Omental fat pad (tissue), 4 donors: ENCODE results near the gene NTN4. TPM values are rescaled to one million over a fixed set of nuclear protein-coding genes. Genes with fewer than 3 reads are reported as not detected.

ENCODE experiments used
- ATAC-seq: fragments of 150-250 bp; one replicate; pipeline ENCODE4 v1.9.1; 2016; ENCODE audit warnings: mild to moderate bottlenecking, moderate library complexity; ENCODE audit not compliant: low FRiP score
- DNase-seq: peaks from one replicate; pipeline ENCODE4 v3.0.0-alpha.2; 2019; ENCODE audit warnings: low spot score
- total RNA-seq, 4 donors: library from RNA; depleted of rRNA; stranded (reverse); fragments of >200 nt; gene quantifications; one replicate each; pipeline ENCODE4 v1.1.0, GENCODE V29; 2016
- TF ChIP-seq, protein P1 (sequence below), 3 donors: fragments of 450-650 bp; IDR thresholded peaks; one replicate each; pipeline ENCODE4 v1.5.1; 2016 to 2017; ENCODE audit warnings: antibody characterized with exemption in 3 of 3, mild to moderate bottlenecking in 3 of 3, moderate library complexity in 2 of 3

The NTN4 gene
- total RNA-seq, 4 donors from 2014 or later: 12.2 to 55.2 (median 15.0) TPM

DNA sequence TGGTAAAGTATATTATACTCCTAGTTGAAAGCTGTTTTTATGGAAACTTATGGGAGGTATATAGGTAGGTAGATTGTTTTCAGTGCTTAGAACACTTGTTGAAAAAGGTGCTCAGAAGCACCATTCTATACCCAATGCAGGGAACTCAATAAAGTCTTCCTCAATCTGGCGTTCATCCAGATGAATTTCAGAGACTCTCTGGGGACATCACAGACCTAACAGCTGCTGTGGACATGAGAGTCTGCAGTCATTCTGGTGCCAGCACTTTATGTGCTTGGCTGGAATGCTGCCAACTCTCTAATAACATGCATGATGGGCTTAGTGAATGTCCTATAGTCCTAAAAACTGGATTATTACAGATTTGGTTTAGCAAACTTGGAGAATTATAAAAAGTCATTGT, 115.9 kb downstream of the NTN4 start:
- TF ChIP-seq, protein P1, sequence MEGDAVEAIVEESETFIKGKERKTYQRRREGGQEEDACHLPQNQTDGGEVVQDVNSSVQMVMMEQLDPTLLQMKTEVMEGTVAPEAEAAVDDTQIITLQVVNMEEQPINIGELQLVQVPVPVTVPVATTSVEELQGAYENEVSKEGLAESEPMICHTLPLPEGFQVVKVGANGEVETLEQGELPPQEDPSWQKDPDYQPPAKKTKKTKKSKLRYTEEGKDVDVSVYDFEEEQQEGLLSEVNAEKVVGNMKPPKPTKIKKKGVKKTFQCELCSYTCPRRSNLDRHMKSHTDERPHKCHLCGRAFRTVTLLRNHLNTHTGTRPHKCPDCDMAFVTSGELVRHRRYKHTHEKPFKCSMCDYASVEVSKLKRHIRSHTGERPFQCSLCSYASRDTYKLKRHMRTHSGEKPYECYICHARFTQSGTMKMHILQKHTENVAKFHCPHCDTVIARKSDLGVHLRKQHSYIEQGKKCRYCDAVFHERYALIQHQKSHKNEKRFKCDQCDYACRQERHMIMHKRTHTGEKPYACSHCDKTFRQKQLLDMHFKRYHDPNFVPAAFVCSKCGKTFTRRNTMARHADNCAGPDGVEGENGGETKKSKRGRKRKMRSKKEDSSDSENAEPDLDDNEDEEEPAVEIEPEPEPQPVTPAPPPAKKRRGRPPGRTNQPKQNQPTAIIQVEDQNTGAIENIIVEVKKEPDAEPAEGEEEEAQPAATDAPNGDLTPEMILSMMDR (IDR thresholded peaks at IDR 0.05): no peak
- DNase-seq (no peak), ATAC-seq (no peak)

DNA sequence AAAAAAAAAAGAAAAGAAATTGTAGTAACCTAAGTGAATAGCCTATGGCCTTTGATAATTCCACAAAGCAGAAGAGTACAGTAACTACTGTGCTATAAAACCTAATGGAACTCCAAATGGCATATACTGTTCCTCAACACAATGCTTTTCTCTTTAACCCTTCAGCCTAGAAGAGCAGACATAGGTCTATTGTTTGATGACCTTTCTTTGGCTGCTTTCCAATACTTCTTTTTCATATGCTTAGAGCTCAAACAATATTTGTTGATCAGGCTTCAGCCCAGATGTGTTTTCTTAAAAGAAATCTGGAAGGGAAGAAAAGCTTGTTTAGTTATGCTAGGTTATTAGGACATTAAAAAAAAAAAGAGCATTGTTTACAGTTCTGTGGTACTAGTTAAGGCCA, 116.4 kb downstream of the NTN4 start:
- ATAC-seq (no peak), DNase-seq (no peak)
- TF ChIP-seq, protein P1 (IDR thresholded peaks at IDR 0.05): no peak

DNA sequence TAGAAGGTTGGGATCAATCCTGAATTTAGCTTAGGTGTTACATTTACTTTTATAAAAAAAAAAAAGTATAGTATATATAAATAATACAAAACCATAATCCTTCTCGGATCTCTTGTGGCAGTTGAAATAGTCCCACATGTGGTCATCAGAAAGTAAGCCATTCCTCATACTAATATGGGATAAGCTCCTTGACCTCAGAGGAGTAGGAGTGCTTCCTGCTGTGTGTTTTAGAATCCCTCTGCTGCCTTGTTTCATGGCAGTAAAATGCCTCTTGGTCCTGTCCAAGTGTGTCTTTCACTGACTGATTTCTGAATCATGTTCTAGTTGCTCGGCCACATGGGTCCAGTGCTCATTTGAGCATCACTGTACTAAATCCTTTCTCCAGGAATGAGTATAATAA, 117.0 kb downstream of the NTN4 start:
- ATAC-seq: no peak
- no peak for DNase-seq
- TF ChIP-seq, protein P1 (IDR thresholded peaks at IDR 0.05): no peak

DNA sequence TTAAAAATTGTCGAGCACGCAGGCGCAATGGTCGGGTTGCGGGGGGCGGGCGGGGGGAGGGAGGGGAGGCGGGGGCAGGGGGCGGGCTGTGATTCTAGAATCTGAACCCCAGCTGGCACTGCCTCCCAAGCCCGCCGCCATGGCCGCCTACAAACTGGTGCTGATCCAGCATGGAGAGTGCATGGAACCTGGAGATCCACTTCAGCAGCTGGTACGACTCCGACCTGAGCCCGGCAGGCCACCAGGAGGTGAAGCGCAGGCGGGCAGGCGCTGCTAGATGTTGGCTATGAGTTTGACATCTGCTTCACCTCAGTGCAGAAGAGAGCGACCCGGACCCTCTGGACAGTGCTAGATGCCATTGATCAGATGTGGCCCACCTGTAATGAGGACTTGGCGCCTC, 118.4 kb downstream of the NTN4 start:
- DNase-seq: no peak
- no peak for ATAC-seq
- TF ChIP-seq, protein P1 (IDR thresholded peaks at IDR 0.05): no peak

DNA sequence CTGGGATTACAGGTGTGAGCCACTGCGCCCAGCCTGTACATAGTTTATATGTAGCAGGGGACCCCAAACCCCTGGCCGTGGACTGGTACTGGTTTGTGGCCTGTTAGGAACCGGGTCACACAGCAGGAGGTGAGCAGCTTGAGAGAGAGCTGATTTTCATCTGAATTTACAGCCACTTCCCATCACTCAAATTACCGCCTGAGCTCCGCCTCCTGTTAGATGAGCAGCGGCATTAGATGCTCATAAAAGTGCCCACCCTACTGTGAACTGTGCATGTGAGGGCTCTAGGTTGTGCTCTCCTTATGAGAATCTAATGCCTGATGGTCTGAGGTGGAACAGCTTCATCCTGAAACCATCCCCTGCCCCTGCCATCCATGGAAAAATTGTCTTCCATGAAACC, 119.3 kb downstream of the NTN4 start:
- TF ChIP-seq, protein P1 (IDR thresholded peaks at IDR 0.05): no peak
- ATAC-seq: no peak
- DNase-seq: no peak

DNA sequence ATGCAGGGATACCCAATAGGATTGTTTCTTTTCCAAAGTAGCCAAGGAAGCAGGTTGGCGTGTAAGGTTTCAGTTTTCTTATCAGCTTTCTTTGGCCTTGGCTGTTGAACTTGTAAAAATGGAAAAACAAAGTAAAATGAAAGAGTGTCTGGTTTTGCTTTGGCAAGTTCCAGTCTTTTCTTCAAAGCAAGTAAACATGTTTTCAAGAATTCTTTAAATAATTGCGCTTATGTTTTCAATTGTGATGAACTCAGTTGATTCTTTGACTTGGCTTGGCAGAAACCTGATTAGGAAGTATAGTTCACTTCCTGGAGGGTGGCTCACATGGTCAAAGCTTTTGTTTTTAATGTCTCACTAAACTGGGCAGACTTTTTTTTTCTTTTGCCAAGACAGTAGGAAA, 127.0 kb downstream of the NTN4 start:
- ATAC-seq (no peak), DNase-seq (no peak)
- TF ChIP-seq, protein P1 (IDR thresholded peaks at IDR 0.05): no peak

DNA sequence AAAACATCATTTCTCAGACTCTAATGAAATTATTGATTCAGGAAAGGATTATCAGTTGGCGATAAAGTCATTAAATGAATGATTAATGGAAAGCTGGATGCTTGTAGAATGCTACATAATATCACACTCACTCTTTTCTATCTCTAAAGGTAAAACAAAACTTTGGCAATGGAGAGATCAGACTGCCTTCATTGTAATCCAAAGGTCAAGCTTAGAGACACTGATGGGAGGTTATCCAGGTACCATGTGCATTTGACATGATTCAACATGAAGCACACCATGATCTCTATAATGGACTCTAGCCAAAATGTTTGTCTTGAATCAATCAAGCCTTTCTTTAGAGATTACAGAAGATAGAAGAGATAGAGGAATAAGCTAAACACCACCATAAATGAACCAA, 129.2 kb downstream of the NTN4 start:
- TF ChIP-seq, protein P1 (IDR thresholded peaks at IDR 0.05): no peak
- no peak for DNase-seq
- ATAC-seq: no peak
